Measurements from ENCODE around the gene COL18A1.

COL18A1 gene

DNA sequence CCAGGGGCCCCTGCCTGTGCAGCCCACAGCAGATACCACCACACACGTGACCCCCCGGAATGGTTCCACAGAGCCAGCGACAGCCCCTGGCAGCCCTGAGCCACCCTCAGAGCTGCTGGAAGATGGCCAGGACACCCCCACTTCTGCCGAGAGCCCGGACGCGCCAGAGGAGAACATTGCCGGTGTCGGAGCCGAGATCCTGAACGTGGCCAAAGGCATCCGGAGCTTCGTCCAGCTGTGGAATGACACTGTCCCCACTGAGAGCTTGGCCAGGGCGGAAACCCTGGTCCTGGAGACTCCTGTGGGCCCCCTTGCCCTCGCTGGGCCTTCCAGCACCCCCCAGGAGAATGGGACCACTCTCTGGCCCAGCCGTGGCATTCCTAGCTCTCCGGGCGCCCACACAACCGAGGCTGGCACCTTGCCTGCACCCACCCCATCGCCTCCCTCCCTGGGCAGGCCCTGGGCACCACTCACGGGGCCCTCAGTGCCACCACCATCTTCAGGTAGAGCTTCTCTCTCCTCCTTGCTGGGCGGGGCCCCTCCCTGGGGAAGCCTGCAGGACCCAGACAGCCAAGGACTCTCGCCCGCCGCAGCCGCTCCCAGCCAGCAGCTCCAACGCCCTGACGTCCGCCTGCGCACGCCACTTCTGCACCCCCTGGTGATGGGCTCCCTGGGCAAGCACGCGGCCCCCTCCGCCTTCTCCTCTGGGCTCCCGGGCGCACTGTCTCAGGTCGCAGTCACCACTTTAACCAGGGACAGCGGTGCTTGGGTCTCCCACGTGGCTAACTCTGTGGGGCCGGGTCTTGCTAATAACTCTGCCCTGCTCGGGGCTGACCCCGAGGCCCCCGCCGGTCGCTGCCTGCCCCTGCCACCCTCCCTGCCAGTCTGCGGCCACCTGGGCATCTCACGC is 51.0 kb downstream of the COL18A1 start:
- DNase-seq (ENCODE audit: low read depth): no peak

DNA sequence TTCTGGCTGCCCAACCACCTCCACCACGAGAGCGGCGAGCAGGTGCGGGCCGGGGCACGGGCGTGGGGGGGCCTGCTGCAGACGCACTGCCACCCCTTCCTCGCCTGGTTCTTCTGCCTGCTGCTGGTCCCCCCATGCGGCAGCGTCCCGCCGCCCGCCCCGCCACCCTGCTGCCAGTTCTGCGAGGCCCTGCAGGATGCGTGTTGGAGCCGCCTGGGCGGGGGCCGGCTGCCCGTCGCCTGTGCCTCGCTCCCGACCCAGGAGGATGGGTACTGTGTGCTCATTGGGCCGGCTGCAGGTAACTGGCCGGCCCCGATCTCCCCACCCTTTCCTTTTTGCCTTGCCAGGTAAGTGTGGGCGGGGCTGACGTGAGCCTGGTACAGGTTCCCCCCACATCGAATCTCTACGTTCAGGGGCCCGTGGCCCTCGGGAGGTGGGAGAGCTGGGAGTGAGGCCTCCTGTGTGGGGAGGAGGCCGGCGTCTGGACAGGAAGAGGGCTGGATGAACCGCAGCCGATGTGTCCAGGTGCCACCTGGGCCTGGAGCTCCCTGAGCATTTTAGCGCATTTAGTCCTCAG is 51.7 kb downstream of the COL18A1 start:
- DNase-seq (ENCODE audit: low read depth): no peak

DNA sequence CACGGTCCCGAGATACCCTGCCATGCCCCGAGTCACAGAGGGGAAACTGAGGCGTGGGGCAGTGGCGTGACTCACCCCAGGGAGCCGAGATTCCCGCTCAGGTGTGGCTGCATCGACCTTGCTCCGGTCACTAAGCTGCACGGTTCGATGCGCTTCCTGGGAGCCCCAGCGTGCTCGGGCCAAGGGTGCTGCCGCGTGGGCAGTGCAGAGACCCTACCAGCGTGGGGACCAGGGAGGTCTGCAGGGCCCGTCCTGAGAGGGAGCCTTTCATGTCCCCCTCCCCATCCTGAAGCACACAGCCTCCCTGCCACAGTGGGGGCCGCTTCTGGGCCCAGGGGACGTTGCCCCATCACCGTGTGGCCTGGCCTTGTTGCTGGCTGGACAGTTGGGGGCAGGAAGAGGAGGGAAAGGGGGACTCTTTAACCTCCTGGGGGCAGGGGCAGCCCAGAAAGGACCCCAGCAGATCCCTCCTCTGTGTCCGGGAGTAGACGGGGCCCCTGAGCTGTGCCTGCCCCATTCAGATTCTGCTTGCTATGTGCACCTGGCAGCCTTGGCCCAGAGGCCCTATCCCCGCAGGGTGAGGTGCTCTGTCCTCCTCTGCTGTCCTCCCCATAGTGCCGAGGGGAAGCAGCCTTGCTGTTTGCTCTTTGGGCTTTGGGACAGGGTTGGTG is 52.3 kb downstream of the COL18A1 start:
- DNase-seq (ENCODE audit: low read depth): no peak

DNA sequence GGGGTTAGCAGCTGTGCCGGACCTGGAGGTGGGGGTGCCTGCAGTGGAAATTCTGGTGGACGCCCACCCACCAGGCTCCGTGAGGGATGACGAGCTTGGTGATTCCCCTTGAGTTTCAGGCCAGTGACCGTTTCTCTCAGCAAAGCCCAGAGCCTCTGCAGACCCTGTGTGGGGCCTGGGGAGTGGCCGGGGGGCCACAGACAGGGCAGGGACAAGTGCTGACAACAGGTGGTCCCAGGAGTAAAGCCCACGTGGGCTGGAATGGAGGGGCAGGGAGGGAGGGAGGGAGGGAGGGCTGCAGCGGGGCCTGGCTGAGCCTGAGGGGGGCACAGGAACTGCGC is 52.8 kb downstream of the COL18A1 start:
- no peak for DNase-seq (ENCODE audit: low read depth)

DNA sequence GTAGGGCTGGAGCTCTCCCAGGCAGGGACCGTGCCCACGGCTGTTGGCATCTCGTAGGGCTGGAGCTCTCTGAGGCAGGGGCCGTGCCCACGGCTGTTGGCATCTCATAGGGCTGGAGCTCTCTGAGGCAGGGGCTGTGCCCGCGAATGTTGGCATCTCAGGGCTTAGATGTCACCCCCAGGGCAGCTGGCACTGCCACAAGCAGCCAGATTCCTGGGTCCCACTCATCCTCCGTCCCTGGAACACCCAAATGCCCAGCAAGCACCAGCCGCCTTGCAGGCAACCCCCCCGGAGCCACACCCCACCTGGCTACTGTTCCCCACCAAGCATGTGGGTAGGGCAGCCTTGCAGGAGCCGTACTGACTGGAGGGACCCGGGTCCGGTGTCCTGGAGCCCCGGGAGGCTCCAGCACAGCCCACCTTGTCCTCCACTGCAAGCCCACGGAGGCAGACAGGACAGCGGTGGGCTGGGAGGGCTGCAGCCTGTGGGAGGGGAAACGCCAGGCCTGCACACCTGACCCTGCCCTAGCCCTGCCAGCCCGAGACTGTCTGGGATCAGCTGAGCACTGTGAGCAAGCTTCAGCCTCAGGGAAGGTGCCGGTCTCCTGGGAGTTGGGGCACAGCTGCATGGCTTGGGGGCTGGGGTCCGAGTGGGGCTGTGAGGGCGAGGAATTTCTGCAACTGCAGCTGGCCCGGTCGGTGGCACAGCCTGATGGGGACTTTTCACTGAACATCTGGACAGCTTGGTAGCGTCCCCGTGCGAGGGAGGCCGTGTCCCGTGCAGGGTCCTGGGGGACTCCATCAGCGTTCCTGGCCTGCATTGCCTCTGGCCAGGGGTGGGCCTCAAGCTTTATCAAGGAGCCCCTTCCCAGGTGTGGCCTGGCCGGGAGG is 53.6 kb downstream of the COL18A1 start:
- DNase-seq (ENCODE audit: low read depth): no peak

DNA sequence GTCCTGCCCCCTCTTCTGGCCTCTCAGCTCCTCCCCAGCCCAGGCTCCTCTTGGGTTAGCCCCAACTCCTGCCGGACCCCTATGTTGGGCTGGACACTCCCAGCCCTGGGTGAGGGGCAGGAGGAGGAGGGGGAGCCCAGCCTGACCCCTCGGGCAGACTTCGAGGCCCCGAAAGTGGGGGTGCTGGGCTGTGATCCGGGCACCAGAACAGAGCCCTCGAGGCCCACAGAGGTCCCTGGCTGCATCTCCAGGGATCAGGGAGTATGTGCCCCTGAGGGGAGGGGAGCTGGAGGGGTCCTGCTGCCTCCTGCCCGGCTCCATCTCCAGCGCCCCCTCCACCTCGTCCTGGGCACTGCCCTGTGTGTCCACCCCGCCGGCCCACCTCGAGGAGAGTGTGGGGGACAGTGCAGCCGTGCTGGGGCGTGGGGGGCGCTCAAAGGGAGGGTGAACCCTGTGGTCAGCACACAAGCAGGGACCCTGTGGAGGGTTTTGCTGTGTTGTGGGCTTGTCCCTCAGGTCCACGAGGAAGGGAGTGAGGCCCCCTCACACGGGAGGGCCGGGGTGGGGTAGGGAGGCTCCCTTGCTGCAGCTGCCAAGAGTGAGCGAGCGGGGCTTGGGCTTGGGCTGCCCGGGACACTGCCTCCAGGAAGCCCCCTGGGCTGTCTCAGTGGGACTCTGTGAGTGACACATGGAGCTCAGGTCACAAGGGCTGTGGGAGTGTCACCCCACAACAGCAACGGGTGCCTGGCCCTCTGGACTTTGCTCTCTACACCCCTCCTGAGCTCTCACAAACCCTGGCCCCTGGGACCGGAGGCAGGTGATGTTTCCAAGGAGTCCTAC is 54.4 kb downstream of the COL18A1 start:
- no peak for DNase-seq (ENCODE audit: low read depth)

DNA sequence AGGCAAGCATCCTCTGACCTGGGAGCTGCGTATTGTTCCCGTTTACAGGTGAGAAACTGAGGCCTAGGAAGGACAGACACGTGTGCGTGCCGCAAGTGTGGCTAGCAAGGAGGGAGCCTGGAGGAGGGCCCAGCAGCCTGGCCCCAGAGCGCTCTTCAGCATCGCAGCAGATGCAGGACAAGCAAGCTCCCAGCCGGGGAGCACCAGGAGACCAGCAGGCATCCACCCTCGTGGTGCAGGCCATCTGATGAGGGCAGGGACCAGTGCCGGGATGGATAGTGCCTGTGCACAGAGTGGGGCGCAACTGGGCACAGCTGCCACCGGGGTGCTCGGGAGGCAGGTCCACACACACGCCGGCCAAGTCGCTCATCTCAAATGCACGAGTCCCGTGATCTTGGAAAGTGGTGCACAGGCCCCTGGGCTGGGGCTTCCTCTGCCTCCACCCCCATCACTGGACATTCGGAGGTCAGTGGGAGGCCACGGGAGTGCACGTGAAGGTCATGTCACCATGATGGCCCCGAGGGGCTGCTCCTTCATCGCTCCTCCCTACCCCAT is 55.1 kb downstream of the COL18A1 start:
- no peak for DNase-seq (ENCODE audit: low read depth)

DNA sequence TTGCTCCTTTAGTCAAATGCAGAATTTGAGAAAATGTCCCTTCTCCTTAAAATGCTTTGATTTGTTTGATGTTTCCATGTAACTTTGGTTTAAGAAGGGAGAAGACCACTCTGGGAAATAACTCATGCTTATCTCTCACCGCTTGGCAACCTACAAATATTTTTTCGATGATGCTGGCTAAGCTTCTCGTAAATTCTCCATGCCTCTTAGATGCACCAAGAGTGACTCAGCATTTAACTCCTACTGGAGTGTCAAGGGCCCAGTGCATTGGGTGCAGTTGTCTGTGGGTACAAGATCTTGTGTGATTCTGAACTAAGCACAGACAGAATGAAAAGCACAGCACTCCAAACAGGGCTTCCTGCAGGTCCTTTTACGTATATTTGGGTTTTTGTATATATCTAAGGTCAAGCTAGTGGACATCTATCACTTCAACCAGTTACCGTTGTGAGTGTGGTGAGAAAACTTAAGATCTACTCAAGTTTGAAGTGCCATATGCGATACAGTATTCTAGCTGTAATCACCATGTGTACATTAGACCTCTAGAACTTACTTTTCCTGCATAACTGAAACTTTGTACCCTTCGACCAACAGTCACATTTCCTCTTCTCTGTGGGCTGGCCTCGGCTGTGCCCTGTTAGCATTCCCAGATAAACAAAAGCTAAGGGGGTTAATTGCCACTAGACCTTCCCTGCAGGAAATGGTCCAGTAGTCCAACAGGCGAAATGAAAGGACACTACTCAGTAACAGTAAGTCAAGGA is 55.8 kb downstream of the COL18A1 start:
- DNase-seq (ENCODE audit: low read depth): no peak

DNA sequence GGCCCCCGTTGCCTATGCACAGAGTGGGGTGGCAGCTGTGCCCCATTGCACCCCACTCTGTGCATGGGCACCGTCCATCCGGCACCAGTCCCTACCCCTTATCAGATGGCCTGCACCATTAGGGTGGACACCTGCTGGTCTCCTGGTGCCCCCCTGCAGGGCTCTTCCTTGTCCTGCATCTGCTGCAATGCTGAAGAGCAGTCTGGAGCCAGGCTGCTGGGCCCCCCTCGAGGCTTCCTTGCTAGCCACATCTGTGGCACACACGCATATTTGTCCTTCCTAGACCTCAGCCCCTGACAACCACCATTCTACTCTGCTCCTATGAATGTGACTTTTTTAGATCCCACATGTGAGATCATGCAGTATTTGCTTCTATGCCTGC is 56.4 kb downstream of the COL18A1 start:
- DNase-seq (ENCODE audit: low read depth): no peak

DNA sequence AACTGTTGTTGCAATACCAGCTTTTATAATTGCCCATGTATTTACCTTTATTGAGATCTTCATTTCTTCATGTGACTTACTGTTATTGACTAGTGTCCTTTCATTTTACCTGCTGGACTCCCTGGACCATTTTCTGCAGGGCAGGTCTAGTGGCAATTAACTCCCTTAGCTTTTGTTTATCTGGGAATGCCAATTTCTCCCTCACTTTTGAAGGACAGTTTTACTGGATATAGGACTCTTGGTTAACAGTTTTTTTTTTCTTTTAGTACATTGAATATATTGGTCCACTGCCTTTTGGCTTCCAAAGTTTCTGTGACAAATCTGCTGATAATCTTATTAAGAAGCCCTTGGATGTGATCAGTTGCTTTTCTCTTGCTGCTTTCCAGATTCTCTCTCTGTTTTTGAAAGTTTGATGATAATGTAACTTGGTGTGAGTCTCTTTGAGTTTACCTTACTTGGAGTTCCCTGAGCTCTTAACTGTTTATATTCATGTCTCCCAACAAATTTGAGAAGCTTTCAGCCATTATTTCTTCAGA is 56.9 kb downstream of the COL18A1 start:
- DNase-seq (ENCODE audit: low read depth): no peak

DNA sequence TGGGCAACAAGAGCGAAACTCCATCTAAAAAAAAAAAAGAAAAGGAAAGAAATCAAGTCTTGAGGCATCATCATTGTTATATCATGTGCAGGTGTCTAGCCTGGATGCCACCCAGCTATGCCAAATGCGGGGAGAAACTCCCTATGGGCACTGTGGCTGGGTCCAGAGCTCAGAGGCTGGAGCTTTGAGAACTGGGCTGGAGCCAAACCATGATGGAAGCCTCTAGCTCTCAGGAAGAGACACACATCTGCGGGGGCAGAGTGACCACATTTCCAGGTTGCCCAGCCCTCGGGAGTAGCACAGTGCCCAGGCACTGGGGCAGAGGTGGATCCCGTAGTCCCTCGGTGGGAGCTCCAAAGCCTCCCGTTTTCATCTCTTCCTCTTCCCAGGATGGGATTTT is 58.9 kb downstream of the COL18A1 start:
- no peak for DNase-seq (ENCODE audit: low read depth)

DNA sequence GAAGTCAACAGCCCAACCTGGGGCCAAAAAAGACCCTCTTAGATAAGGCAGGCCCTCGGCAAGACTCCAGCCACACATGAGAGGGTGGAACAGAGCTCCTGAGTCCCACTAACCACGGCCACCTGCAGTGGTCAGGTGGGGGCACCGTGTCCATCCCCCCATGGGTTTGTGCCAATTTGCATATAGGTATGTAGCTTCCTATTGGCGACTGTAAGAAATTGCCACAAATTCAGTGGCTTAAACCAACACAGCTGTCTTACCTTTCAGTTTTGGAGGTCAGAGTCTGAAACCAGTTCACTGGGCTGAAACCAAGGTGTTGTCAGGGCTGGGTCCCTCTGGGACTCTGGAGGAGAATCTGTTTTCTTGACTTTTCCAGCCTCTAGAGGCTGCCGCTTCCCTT is 59.3 kb downstream of the COL18A1 start:
- no peak for DNase-seq (ENCODE audit: low read depth)

DNA sequence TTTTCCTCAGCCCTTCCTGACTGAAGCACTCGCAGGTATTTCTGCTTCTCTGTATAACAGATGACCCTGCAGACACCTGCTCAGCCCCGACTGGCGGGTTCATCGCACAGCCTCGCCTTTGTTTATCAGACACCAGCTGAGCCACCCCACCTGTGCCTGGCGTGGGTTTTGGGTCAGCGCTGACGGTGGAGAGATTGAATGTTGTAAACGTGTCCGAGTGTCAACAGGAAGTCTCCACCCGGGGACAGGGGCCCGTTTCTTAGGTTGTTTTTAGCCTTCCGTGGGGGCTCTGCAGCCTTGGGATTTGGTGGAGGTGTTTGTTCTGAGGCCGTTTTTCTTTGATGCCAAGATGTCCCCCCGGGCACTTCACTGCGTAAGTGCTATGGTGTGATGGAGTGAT is 60.1 kb downstream of the COL18A1 start:
- no peak for DNase-seq (ENCODE audit: low read depth)

DNA sequence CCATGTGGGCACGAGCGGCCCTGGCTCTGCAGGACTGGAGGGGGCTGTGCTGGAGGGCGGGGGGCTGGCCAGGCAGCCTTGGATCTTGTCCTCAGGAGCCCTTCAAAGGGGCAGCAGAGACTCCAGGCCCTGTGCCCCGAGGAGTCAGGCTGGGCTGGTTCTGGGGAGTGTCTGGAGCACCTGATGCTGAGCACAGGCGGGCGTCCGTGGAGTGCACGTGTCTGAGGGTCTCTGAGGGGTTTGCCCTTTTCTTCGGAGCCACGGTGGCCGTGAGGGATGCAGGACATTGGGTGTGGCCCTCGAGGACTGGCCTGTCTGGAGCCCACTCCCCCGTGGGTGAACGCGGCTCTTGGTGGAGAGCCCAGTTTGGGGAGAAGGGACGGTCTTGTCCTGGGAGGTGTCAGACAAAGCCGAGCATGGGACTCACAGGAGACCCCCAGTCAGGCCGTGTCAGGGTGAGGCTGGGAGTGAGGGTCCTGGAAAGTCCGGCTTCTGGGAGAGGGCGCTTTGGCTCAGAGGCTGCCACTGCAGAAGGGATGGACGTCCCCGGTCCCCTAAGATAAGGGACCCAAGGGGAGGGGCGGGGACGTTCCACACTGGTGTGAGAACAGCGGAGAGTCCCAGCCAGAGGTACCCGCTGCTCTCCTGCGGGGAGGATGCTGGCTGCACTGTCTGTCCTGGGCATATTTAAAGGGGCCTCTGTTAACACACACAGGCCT is 60.8 kb downstream of the COL18A1 start:
- DNase-seq (ENCODE audit: low read depth): no peak

DNA sequence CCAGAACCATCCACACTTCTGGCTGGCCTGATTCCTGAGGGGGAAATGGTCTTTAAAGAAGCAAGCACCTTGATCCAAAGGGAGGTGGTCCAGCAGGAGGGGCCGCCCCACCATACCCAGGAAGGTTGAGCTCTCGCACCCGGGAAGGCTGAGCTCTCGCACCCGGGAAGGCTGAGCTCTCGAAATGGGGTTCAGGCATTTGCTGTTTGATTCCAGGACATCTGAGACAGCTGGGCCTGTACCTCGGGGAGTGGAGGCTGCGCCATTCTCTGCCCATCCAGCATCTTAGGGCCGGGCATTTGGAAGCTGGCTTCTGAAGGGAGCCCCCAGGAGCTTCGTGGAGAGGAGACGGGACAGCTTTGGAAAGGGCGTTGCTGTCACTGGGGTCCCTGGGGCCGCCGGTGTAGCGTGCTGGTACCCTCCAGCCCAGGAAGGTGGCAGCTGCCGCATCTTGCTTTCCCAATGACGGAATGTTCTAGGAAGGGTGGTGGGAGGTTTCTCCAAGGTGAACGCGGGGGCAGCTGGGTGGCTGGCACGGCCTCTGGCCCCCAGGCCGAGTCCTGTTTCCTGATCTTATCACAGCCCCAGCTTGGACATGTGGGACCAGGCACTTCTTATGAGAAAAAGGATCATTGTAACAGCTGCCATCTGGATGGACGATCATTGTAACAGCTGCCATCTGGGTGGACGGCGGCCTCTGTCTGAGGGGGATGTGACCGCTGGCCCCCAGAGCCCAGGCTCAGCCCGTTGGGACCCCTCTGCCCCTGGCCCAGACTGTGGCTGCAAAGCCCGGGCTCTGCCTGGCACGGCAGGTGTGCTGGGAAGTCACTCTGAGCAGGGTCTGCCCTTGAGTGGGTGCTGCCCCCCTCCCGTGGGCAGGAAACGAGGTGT is 61.6 kb downstream of the COL18A1 start:
- no peak for DNase-seq (ENCODE audit: low read depth)

DNA sequence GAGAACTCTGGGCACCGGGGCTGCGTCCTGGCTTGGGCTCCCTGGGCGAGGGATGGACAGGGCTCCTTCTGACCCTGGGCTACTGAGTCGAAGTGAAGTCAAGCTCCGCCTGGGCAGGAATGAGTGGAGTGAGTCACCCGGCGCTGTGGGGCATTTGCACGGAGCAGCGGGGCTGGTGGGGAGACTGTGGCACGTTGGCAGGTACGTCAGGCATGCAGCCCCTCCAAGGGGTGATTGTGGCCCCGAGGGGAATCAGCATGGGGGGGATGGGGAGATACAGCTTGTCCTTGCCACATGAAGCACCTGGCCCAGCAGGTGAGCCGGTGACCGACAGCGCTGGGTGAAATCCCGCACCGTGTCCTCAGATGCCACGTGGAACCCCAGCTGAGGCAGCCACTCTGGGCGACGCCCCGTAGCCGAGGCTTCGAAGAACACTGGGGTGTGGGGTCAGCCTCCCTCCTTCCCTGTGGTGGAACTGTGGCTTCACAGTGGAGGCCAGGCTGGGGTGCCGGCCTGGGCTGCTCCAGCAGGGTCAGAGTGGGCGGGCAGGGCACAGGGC is 62.3 kb downstream of the COL18A1 start:
- no peak for DNase-seq (ENCODE audit: low read depth)

DNA sequence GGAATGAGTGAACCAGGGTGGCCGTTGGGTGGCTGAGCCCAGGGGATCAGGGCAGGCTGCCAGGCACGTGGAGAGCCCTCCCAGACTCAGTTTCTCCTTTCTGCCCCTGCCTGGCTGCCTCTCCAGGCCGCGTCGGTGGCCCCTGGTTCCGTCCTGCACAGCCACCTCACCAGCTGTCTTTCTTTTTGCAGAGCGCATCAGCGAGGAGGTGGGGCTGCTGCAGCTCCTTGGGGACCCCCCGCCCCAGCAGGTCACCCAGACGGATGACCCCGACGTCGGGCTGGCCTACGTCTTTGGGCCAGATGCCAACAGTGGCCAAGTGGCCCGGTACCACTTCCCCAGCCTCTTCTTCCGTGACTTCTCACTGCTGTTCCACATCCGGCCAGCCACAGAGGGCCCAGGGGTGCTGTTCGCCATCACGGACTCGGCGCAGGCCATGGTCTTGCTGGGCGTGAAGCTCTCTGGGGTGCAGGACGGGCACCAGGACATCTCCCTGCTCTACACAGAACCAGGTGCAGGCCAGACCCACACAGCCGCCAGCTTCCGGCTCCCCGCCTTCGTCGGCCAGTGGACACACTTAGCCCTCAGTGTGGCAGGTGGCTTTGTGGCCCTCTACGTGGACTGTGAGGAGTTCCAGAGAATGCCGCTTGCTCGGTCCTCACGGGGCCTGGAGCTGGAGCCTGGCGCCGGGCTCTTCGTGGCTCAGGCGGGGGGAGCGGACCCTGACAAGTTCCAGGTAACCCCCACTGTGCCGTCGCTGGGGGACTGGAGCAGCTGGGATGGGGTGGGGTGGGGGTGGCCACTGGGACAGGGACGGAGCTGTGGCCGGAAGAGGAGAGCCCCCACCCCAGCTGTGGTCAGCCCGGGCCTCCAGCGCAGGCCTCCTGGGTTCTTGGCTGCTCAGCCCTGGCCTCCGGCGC is 63.3 kb downstream of the COL18A1 start:
- no peak for DNase-seq (ENCODE audit: low read depth)
